Endothelial cell of umbilical vein (primary cell): ENCODE data around the gene PRPS1. TPM values are rescaled to one million over a fixed set of nuclear protein-coding genes. Genes with fewer than 3 reads are reported as not detected.
A peak's percentile ranks its signal among the peaks of the same experiment; 100 is the strongest.

ENCODE experiments used
- BruUV-seq: library from RNA; stranded (reverse); fragments of 400-500 nt; replicated peaks from 2 replicates; lab custom pipeline; 2021; lab: Mats Ljungman, UMichigan
- CTCF ChIA-PET: fragments of 300-600, 350-600 bp; sonication (Branson Sonifier 250); formaldehyde crosslinking; loops from one replicate; lab custom pipeline; 2021; ENCODE audit warnings: antibody characterized with exemption, inconsistent platforms; lab: Charles Lee
- POLR2A ChIA-PET: fragments of 300-600, 350-600 bp; sonication (Branson Sonifier 250); formaldehyde crosslinking; loops from one replicate; lab custom pipeline; 2021; ENCODE audit warnings: antibody characterized with exemption, inconsistent platforms; lab: Charles Lee
- DNase-seq: peaks from one replicate; pipeline ENCODE4 v3.0.0-alpha.2; 2011; ENCODE audit warnings: low read depth, low spot score
- FAIRE-seq: peaks from 2 replicates; lab custom pipeline; 2011; peaks lifted over from hg19 to GRCh38; lab: Jason Lieb, UNC
- H2AFZ ChIP-seq: 2 replicates; pipeline ENCODE4 v1.6.0; 2012; ENCODE audit warnings: low read depth, low read length, control low read depth, inconsistent platforms
- H3K27ac ChIP-seq: 2 replicates; pipeline ENCODE4 v1.5.1; 2011; ENCODE audit warnings: low read depth, mild to moderate bottlenecking, control low read depth, low read length, moderate library complexity; ENCODE audit not compliant: insufficient read depth
- H3K27me3 ChIP-seq, 2 experiments: 2 replicates each; pipeline versions ENCODE4 v1.6.0 to v1.6.1; 2011; ENCODE audit warnings: low read length in 2 of 2, mixed read lengths in 1 of 2; ENCODE audit not compliant: control insufficient read depth in 2 of 2, insufficient read depth in 2 of 2
- H3K36me3 ChIP-seq, 2 experiments: 2 replicates in 1 of 2; 3 replicates in 1 of 2; pipeline ENCODE4 v1.5.1; 2011; ENCODE audit warnings: low read length in 2 of 2, mild to moderate bottlenecking in 1 of 2, moderate library complexity in 1 of 2; ENCODE audit not compliant: control insufficient read depth in 2 of 2, insufficient read depth in 2 of 2; ENCODE audit errors: extremely low read depth in 1 of 2
- H3K4me1 ChIP-seq: 3 replicates; pipeline ENCODE4 v1.5.1; 2011; ENCODE audit warnings: mild to moderate bottlenecking, low read length; ENCODE audit not compliant: control insufficient read depth, insufficient read depth; ENCODE audit errors: extremely low read depth
- H3K4me2 ChIP-seq: 2 replicates; pipeline ENCODE4 v1.6.1; 2011; ENCODE audit warnings: low read length, control low read depth, mixed read lengths; ENCODE audit not compliant: insufficient read depth
- H3K4me3 ChIP-seq, 3 experiments: fragments of 200-600 bp in 1 of 3; sonication (generic), shearing (Covaris generic) in 1 of 3; replicated peaks in 1 of 3; 2 replicates each; pipeline ENCODE4 v1.5.1; 2011 to 2016; ENCODE audit warnings: control low read depth in 3 of 3, low read length in 3 of 3, mild to moderate bottlenecking in 2 of 3, inconsistent platforms in 1 of 3, low read depth in 1 of 3, moderate library complexity in 1 of 3; ENCODE audit not compliant: insufficient read depth in 1 of 3
- H3K79me2 ChIP-seq: 2 replicates; pipeline ENCODE4 v1.6.0; 2012; ENCODE audit warnings: low read length, inconsistent platforms; ENCODE audit not compliant: control insufficient read depth, insufficient read depth
- H3K9ac ChIP-seq: replicated peaks from 2 replicates; pipeline ENCODE3; 2011; ENCODE audit warnings: low read length, control low read depth; ENCODE audit not compliant: insufficient read depth; ENCODE audit errors: extremely low read depth
- H3K9me1 ChIP-seq: replicated peaks from 3 replicates; pipeline ENCODE4 v1.6.0; 2011; ENCODE audit warnings: mild to moderate bottlenecking, low read length; ENCODE audit not compliant: control insufficient read depth, insufficient read depth; ENCODE audit errors: extremely low read depth
- H3K9me3 ChIP-seq: replicated peaks from 2 replicates; pipeline ENCODE4 v1.5.1; 2012; ENCODE audit warnings: low read length, inconsistent platforms; ENCODE audit not compliant: control insufficient read depth, insufficient read depth
- H4K20me1 ChIP-seq: replicated peaks from 2 replicates; pipeline ENCODE3; 2011; ENCODE audit warnings: mild to moderate bottlenecking, low read length; ENCODE audit not compliant: control insufficient read depth, insufficient read depth; ENCODE audit errors: extremely low read depth
- EZH2 ChIP-seq: IDR thresholded peaks from 2 replicates; pipeline ENCODE4 v1.6.1; 2012; ENCODE audit warnings: borderline replicate concordance, low read depth, mild to moderate bottlenecking, moderate library complexity, low read length, inconsistent platforms; ENCODE audit not compliant: severe bottlenecking
- FOS ChIP-seq: IDR thresholded peaks from 2 replicates; pipeline ENCODE4 v1.6.1; 2011; ENCODE audit warnings: mild to moderate bottlenecking, low read length, moderate library complexity, borderline replicate concordance; ENCODE audit not compliant: insufficient read depth
- GATA2 ChIP-seq: IDR thresholded peaks from 2 replicates; pipeline ENCODE4 v1.7.0; 2011; ENCODE audit warnings: low read depth, mild to moderate bottlenecking, moderate library complexity, mixed read lengths, low read length; ENCODE audit not compliant: insufficient read length, insufficient read depth
- JUN ChIP-seq: IDR thresholded peaks from 2 replicates; pipeline ENCODE4 v1.6.1; 2011; ENCODE audit warnings: borderline replicate concordance, low read depth; ENCODE audit not compliant: insufficient read length, insufficient read depth
- MYC ChIP-seq: IDR thresholded peaks from one replicate; pipeline ENCODE4 v1.6.1; 2011; ENCODE audit warnings: mild to moderate bottlenecking, low read depth, low read length
- POLR2A ChIP-seq: IDR thresholded peaks from 2 replicates; pipeline ENCODE4 v1.6.1; 2012; ENCODE audit warnings: low read depth, mild to moderate bottlenecking, control low read depth, low read length
- POLR2AphosphoS5 ChIP-seq: IDR thresholded peaks from 2 replicates; pipeline ENCODE4 v1.6.1; 2012; ENCODE audit warnings: low read depth, mild to moderate bottlenecking, control low read depth, low read length, moderate library complexity; ENCODE audit not compliant: insufficient read depth
- dilution Hi-C: fragments of 300-500 bp; cut with MboI; formaldehyde crosslinking; loops from one replicate; pipeline ENCODE4 v1.15.0; 2019; ENCODE audit warnings: low sequenced_read_pairs; ENCODE audit not compliant: extremely low pct_ligation_motif_present
- intact Hi-C: fragments of 100-400 bp; cut with micrococcal nuclease; formaldehyde crosslinking; loops from one replicate; pipeline ENCODE4 v1.10.0; 2022
- polyA plus RNA-seq, 4 experiments: library from polyadenylated mRNA; depleted of rRNA in 3 of 4; stranded (reverse) in 3 of 4; unstranded in 1 of 4; fragments of >200 nt; gene quantifications; 2 replicates each; pipeline versions ENCODE4 v1.2.1 to v1.2.3, GENCODE V29; 2011 to 2012; ENCODE audit warnings: missing spikeins in 1 of 4
- total RNA-seq: library from RNA; stranded (reverse); gene quantifications from 2 replicates; pipeline ENCODE4 v1.2.3, GENCODE V29; 2021
- TF ChIP-seq, protein P1 (sequence below): IDR thresholded peaks from 2 replicates; pipeline ENCODE4 v1.6.1; 2011; ENCODE audit not compliant: insufficient read depth, insufficient read length
- TF ChIP-seq, protein P2 (sequence below), 2 donors: IDR thresholded peaks; 1 replicate in 1 of 2; 2 replicates in 1 of 2; pipeline ENCODE4 v1.5.1; 2011; ENCODE audit warnings: low read length in 2 of 2, mild to moderate bottlenecking in 2 of 2, moderate library complexity in 2 of 2, control low read depth in 1 of 2, inconsistent platforms in 1 of 2, low read depth in 1 of 2; ENCODE audit not compliant: insufficient read depth in 1 of 2; ENCODE audit errors: extremely low read depth in 1 of 2

Gene PRPS1
- total and polyA plus RNA-seq, 2 donors (not counting 3 experiments of a cell fraction or from before 2014, with no cell fraction given): 30.9 to 36.8 TPM

- H3K9me1 ChIP-seq: no peaks in the 10 kb centered on the region
- no peaks in the 10 kb centered on the region for H3K27me3 ChIP-seq
- peaks cover 25% of the 10 kb centered on the region for H3K4me1 ChIP-seq
- CTCF ChIA-PET: interaction anchor here (1.3 to 6.1 kb wide), 14 partner anchors 10 to 102 kb away, joined by 3 to 142 read pairs (median 11); partner anchors contain the start of genes NCBP2L and TSC22D3
- TF ChIP-seq POLR2AphosphoS5: no peak
- TF ChIP-seq, protein P1, sequence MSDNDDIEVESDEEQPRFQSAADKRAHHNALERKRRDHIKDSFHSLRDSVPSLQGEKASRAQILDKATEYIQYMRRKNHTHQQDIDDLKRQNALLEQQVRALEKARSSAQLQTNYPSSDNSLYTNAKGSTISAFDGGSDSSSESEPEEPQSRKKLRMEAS: no peak
- TF ChIP-seq JUN: no peak
- no peak for TF ChIP-seq MYC
- TF ChIP-seq FOS: no peak
- TF ChIP-seq, protein P2, sequence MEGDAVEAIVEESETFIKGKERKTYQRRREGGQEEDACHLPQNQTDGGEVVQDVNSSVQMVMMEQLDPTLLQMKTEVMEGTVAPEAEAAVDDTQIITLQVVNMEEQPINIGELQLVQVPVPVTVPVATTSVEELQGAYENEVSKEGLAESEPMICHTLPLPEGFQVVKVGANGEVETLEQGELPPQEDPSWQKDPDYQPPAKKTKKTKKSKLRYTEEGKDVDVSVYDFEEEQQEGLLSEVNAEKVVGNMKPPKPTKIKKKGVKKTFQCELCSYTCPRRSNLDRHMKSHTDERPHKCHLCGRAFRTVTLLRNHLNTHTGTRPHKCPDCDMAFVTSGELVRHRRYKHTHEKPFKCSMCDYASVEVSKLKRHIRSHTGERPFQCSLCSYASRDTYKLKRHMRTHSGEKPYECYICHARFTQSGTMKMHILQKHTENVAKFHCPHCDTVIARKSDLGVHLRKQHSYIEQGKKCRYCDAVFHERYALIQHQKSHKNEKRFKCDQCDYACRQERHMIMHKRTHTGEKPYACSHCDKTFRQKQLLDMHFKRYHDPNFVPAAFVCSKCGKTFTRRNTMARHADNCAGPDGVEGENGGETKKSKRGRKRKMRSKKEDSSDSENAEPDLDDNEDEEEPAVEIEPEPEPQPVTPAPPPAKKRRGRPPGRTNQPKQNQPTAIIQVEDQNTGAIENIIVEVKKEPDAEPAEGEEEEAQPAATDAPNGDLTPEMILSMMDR (IDR thresholded peaks at IDR 0.05; ENCODE audit: extremely low read depth in 1 of 2, insufficient read depth in 1 of 2, low read depth in 1 of 2, low read length in 2 of 2): no peak
- no peak for TF ChIP-seq POLR2A
- TF ChIP-seq GATA2: no peak
- no peak for TF ChIP-seq EZH2
- DNase-seq: peak; percentile 67
- peak overlapping the region; percentile 74 for H3K27ac ChIP-seq
- BruUV-seq: no TSS peak
- H3K36me3 ChIP-seq: no peaks in the 10 kb centered on the region
- no peak overlapping the region for H3K4me2 ChIP-seq
- intact Hi-C loops: loop anchor here (1.0 to 5.0 kb wide), 5 partner anchors 44 to 398 kb away; partner anchors contain the start of gene TSC22D3
- no peak overlapping the region for H2AFZ ChIP-seq
- H3K9ac ChIP-seq: peak overlapping the region; percentile 48
- no peak overlapping the region for H3K4me3 ChIP-seq
- peaks cover 4% of the 10 kb centered on the region for H3K79me2 ChIP-seq
- POLR2A ChIA-PET: interaction anchor here (5.7 kb wide), 1 partner anchor 42 kb away, joined by 40 read pairs; no protein-coding TSS in a partner anchor
- no peaks in the 10 kb centered on the region for H3K9me3 ChIP-seq
- H4K20me1 ChIP-seq: no peaks in the 10 kb centered on the region
- dilution Hi-C loops: no loop called here
- peak; percentile 64 for FAIRE-seq
Measured at GRCh38 chrX:107673933-107674479, 45.7 kb downstream of the PRPS1 start.
